Breast epithelium (tissue), 3 donors: ENCODE data around the gene ZNF492.

Experiments
- POLR2A ChIP-seq: fragments of 450-650 bp; IDR thresholded peaks from one replicate; pipeline ENCODE4 v1.6.1; 2016; ENCODE audit warnings: antibody characterized with exemption, mild to moderate bottlenecking, moderate library complexity
- POLR2AphosphoS5 ChIP-seq, 3 donors: sonication (generic); formaldehyde crosslinking; IDR thresholded peaks; one replicate each; pipeline ENCODE4 v1.6.1; 2017; ENCODE audit warnings: antibody characterized with exemption in 3 of 3
- TF ChIP-seq, protein P1 (sequence below), 3 donors: fragments of 450-650 bp; IDR thresholded peaks; one replicate each; pipeline ENCODE4 v1.5.1; 2016 to 2017; ENCODE audit warnings: antibody characterized with exemption in 3 of 3, mild to moderate bottlenecking in 3 of 3, moderate library complexity in 3 of 3

DNA sequence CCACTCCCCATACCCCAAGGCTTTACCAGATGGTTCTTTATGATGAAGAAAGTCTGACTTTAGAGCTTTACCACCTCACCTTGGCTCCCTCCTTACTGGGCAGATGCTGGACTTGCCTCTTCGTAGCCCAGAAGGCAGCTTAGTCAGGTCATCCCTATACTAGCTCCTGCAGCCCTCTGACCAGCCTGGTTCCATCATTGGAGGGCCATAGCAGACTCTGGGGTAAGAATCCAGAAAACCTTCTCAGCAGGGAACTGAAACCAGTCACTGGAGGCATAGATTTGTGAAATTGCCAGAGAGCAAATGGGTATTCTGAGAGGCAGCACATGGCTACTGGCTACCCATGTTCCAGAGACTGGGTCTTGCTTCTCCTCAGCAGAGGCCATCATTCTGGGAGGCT is 21.8 kb upstream of the ZNF492 start:
- TF ChIP-seq, protein P1, sequence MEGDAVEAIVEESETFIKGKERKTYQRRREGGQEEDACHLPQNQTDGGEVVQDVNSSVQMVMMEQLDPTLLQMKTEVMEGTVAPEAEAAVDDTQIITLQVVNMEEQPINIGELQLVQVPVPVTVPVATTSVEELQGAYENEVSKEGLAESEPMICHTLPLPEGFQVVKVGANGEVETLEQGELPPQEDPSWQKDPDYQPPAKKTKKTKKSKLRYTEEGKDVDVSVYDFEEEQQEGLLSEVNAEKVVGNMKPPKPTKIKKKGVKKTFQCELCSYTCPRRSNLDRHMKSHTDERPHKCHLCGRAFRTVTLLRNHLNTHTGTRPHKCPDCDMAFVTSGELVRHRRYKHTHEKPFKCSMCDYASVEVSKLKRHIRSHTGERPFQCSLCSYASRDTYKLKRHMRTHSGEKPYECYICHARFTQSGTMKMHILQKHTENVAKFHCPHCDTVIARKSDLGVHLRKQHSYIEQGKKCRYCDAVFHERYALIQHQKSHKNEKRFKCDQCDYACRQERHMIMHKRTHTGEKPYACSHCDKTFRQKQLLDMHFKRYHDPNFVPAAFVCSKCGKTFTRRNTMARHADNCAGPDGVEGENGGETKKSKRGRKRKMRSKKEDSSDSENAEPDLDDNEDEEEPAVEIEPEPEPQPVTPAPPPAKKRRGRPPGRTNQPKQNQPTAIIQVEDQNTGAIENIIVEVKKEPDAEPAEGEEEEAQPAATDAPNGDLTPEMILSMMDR (IDR thresholded peaks at IDR 0.05): no peak
- TF ChIP-seq POLR2A (no peak), POLR2AphosphoS5 (IDR thresholded peaks at IDR 0.05) (no peak)
